Renal pelvis (tissue), 4 donors: ENCODE results near the gene PTH1R. TPM values are rescaled to one million over a fixed set of nuclear protein-coding genes. Genes with fewer than 3 reads are reported as not detected.

Experiments used
- DNase-seq: peaks from one replicate; pipeline ENCODE4 v3.0.0-alpha.2; 2013
- polyA plus RNA-seq, 3 donors: library from polyadenylated mRNA; unstranded; fragments of 120-200 nt; gene quantifications; one replicate each; pipeline ENCODE4 v1.2.1, GENCODE V29; 2013; ENCODE audit not compliant: insufficient read length in 3 of 3

Gene PTH1R
- polyA plus RNA-seq, 3 donors: 247 to 269 (median 251) TPM

DNA sequence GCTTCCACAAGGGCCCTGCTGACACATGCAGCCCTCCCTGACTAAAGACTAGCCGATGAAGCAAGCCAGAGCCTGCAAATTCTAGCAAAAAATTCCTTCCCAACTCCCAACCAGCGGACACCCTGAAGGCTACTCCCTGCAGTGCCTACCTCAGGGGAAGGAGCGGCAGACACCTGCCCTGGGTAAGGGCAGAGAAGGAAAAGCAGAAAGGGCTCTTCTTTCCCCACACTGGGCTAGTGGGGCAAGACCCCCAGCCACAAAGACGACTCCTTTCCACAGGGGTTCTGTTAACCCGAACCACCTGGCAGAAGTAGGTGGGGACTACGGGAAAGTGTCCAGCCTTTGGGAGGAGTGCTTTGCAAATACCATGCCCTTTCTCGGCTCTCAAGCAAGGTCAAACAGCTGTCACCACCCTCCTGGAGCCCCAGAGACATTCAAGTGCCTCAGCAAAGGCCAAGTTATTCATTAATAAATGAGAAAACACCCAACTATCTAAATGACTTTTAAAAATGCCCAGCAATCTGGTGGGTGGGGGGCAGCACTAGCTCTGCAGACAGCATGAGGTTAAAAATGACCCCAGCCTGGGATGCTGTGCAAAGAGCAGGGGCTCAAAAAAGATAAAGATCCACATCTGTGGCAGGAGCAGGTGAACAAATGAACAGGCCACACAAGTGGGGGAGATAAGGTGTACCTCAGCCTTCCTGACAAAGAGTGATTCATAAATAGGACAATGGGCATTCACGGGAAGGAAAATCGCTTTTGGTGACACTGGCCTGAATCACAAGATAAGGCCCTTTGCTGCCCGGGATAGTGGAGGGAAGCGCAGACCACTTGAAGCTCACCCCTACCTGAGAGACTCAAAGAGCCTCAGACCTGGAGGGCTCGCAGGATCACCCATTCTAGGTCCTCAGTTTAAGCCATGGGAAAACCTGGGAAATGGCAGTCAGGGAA, 66.0 kb downstream of the PTH1R start:
- DNase-seq: no peak

DNA sequence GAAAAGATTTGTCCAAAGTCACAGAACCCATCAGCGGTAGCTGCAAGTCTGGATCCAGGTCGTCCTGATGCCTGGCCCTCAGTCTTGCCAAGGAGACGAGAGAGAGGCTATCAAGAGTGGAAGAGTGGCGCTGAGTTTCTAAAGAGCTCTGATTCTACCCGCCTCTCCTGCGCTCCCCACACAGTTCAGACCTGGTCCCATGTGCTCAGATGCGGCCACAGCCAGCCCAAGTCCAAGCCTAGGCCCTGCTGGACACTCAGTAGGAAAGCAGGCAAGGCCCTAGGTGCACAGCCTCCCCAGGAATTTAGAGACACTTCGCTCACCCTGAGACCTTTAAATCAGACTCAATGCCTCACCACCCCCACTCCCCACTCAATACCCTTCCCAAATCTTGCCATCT, 66.7 kb downstream of the PTH1R start:
- no peak for DNase-seq

DNA sequence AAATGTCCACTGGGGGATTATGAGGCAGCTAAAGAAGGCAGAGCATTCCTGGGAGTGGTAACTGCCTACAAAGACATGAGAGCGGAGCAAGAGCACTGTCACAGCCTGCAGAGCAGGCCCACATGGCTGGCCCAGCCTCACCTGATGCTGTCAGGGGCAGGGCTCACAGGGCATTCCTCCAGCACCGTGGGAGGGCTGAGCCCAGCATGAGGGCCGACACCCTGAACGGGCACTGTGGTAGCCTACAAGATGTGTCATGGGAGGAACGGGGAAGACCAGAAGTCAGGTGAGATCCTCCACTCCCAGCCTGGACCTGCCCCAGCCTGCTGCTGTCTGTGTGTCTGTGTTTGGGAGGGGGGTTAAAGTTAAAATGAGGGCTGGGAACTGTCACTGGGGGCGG, 68.9 kb downstream of the PTH1R start:
- DNase-seq: no peak

DNA sequence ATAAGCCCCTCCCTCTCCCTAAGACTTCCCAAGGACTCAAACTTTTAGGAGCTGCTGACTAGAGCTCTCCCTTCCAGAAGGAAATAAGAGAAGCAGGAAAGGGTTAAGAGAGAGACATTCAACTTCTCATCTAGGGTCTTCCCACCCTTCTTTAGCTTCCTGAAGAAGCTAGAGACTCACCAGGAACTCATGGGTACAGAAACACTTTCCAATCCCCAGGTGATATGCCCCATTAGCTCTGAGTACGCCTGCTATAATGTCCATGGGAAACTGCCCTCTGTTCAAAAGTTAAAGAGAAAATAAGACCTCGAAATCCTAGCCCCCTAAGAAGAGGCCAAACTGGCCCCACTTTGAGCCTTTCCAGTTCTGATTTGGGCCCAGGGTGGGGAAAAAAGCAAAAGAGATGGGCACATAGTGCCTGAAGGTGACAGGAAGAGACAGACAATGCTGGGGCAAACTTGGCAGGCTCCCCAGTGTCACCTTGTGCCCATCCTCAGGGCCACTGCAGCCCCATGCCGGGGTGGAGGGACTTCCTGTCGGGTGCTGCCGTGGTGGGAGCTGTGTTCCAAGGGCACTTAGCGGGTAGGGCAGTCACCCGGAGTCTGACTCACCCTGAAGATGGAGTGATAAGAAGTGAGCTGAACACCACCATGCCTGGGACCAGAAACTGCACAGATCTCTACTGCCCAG, 69.5 kb downstream of the PTH1R start:
- no peak for DNase-seq

DNA sequence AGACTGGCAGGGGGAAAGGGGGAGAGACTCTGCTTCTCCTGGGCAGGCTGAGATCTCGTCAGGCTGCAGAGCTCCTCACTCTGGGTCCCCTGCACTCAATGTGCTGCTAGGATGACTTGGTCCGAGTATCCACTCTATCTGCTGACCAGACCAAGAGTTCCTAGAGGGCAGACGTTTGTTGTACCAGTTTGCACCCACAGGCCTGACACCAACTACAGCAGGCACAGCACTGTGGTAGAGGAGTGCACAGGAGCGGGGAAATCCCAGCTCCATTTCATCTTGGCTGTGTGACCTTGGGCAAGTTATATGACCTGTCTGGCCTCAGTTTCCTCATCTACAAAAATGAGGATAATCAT, 70.0 kb downstream of the PTH1R start:
- no peak for DNase-seq

DNA sequence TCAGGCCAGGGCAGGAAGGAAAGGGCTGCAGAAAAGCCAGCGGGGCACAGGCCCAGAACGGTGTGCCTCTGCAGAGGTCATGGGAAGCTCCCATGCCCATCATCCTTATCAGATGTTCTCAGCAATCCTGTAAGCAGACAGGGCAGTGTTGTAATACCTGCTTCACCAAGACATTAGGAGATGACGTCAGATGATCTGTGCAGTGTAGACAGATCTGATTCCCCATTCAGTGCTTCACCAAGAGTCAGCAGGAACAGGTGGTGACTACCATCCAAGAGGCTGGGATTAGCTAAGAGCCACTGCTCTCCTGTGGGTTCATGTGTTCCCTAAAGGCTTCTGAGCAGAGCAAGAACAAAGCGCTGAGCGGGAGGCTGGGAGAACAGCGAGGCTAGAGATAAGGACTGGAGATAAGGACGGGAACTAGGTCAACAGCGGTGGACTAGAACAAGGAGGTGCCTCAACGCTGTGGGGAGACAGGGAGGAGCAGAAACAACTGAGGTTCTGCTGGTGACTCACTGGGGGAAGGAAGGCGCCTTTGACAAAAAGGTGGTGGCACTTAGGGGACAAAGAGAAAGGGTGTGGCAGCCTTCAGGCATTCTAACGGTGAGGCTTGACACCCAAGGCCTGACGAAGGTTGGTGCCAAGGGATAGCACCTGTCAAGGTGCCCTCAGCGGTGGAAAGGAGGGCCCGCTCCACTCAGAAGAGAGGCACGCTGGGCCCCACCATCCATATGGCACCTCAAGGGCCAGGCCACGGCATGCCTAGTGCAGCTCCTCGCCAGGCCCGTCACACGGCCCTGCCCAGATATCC, 70.7 kb downstream of the PTH1R start:
- no peak for DNase-seq

DNA sequence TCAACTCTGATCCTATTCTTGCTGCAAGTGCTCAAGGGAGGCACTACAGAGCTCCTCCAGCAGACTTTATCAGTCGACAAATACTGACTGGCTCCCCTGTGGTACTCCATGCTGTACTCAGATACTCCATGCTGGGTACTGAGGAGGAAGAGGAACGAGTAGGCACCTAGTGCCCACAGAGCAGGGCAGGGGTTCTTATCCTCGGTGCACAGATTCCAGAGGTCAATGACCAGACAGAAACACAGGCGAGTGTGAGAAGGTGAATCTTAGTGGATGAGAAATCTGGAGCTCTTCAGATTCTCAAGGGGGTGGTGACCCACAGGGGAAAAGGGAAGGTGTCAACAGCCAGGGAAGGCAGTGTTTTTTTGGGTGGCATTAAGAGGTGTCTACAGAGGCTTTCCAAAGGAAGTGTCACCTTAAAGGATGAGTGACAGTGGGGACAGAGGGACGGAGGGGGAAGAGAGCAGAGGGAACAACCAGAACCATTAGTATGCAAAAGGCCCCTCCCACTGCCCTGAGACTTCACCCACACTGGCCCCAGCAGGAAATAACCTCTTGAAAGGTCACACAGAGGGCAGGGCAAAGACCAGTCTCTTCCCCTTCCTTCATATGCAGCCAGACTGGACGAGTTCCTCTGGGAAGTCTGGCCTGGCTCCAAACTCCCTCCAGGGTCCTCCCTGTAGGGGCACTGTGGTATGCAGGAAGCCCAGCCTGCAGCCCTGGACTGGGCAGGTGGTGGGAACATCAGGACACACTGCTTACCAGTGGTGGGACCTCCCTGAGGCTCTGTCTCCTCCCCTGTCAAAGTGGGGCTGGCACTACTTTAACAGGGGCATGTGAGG, 71.5 kb downstream of the PTH1R start:
- no peak for DNase-seq

DNA sequence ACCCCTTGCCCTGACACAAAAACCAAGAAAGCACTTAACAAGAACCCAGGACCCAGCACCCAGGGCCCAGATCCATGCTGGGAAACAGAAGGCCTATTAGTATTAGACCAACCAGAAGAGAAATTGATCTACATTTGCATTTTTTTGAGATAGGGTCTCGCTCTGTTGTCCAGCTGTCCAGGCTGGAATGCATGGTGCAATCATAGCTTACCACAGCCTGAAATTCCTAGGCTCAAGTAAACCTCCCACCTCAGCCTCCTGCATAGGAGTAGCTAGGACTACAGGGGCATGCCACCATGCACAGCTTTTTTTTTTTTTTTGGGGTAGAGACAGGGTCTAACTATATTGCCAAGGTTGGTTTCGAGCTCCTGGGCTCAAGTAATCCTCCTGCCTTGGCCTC, 72.7 kb downstream of the PTH1R start:
- no peak for DNase-seq

DNA sequence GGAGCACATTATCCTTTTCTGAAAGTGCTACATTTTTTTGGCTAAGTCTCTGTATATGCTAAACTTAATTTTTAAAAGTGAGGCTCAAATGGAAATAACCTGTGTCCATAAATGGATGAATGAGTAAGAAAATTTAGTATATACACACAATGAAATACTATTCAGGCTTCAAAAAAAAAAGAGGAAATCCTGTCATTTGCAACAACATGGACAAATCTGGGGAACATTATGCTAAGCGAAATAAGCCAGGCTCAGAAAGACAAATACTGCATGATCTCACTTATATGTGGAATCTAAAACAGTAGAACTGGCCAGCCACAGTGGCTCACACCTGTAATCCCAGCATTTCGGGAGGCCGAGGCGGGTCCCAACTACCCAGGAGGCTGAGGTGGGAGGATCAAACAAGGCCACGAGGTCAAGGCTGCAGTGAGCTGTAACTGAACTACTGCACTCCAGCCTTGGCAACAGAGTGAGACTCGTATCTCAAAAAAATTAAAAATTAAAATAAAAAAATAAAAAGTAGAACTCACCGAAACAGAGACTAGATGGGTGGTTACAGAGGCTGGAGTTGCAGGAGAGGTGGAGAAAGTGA, 73.2 kb downstream of the PTH1R start:
- no peak for DNase-seq

DNA sequence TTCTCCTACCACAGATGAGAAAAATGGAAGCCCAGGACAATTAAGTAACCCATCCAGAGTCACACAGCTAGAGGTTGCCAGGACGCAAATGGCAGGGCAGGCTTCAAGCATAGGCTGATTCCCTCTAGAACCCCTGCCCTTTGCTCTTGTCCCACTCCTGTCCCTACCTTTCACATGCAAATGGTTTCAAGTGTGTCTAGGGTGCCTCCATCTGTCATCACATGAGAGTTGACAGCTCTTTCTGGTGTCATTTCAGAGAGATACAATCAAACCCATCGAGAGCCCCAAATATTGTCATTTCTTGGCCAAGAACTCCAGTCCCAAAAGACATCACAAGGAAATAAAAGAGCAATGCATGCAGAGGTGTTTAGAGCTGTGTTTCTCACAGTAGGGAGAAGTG, 75.3 kb downstream of the PTH1R start:
- no peak for DNase-seq

Other genes with a start within 250 kb of the PTH1R start
- 10 to 100 TPM; 10.4 to 20.6 (median 19.3) TPM for gene ALS2CL, start 184.0 kb upstream of the PTH1R start, polyA plus RNA-seq
- 1 to 10 TPM in 1 of 3 donors, under 1 TPM in 2; 0.90 to 1.3 (median 0.95) TPM for gene TMIE, start 176.3 kb upstream of the PTH1R start, polyA plus RNA-seq
- gene PRSS50, start 159.9 kb upstream of the PTH1R start, polyA plus RNA-seq: 1 to 10 TPM; 2.6 to 5.1 (median 3.8) TPM
- 10 to 100 TPM; 25.0 to 28.2 (median 25.4) TPM for gene MYL3, start 14.3 kb upstream of the PTH1R start, polyA plus RNA-seq
- gene CCDC12, start 99.0 kb downstream of the PTH1R start, polyA plus RNA-seq: 10 to 100 TPM; 54.2 to 58.1 (median 56.0) TPM
- gene NBEAL2, start 101.9 kb downstream of the PTH1R start, polyA plus RNA-seq: 10 to 100 TPM; 41.2 to 58.2 (median 56.5) TPM